C4-2B (cell line): ENCODE data around the gene ERBB4.

Experiments
- CTCF ChIP-seq: fragments of 450-650 bp; conservative IDR thresholded peaks from 2 replicates; pipeline ENCODE4 v1.5.1; 2017; ENCODE audit warnings: mild to moderate bottlenecking
- ZFX ChIP-seq: fragments of 450-650 bp; IDR thresholded peaks from 2 replicates; pipeline ENCODE4 v1.6.1; 2017

- TF ChIP-seq CTCF, result no peak
- no peak for TF ChIP-seq ZFX
These were observed 8.2 kb downstream of the ERBB4 start for GRCh38 chr2:212530373-212530772.
